IMR-90 (cell line): ENCODE measurements around the gene HMX1. TPM values are rescaled to one million over a fixed set of nuclear protein-coding genes. Genes with fewer than 3 reads are reported as not detected.

Experiments
- ATAC-seq: fragments of 200-7000 bp; cut with Tn5 transposase; 2 replicates; pipeline ENCODE4 v1.9.1; 2020; ENCODE audit warnings: low read depth, mild to moderate bottlenecking, moderate library complexity
- BruUV-seq: library from RNA; stranded (reverse); fragments of 400-500 nt; replicated peaks from 2 replicates; lab custom pipeline; 2021; lab: Mats Ljungman, UMichigan
- CTCF ChIA-PET: fragments of 300-600 bp; formaldehyde crosslinking; extraction: SDS; loops from one replicate; lab custom pipeline; 2021; ENCODE audit warnings: antibody characterized with exemption; lab: Yijun Ruan, JAX
- POLR2A ChIA-PET: fragments of 300-600 bp; sonication (Branson Sonifier 250); formaldehyde crosslinking; loops from one replicate; lab custom pipeline; 2022; ENCODE audit warnings: antibody characterized with exemption; ENCODE audit not compliant: unreplicated experiment; lab: Charles Lee
- DNase-seq: peaks from one replicate; pipeline ENCODE4 v3.0.0; 2013
- H2AFZ ChIP-seq: replicated peaks from 2 replicates; pipeline ENCODE3; 2013; ENCODE audit warnings: low read length, mild to moderate bottlenecking; ENCODE audit not compliant: poor library complexity
- H2AK5ac ChIP-seq: 2 replicates; pipeline ENCODE4 v1.6.1; 2013; ENCODE audit warnings: low read depth, low read length, inconsistent platforms
- H2AK9ac ChIP-seq: replicated peaks from 2 replicates; pipeline ENCODE3; 2013; ENCODE audit warnings: mild to moderate bottlenecking, low read depth, low read length, moderate library complexity; ENCODE audit not compliant: poor library complexity
- H2BK120ac ChIP-seq: 2 replicates; pipeline ENCODE4 v1.6.1; 2013; ENCODE audit warnings: low read depth, low read length, inconsistent platforms
- H2BK15ac ChIP-seq: 3 replicates; pipeline ENCODE4 v1.6.1; 2013; ENCODE audit warnings: low read depth, low read length, inconsistent platforms
- H2BK20ac ChIP-seq: 2 replicates; pipeline ENCODE4 v1.6.1; 2013; ENCODE audit warnings: low read depth, mild to moderate bottlenecking, inconsistent platforms, low read length, moderate library complexity
- H2BK5ac ChIP-seq: 2 replicates; pipeline ENCODE4 v1.6.1; 2013; ENCODE audit warnings: mild to moderate bottlenecking, low read depth, low read length, inconsistent platforms; ENCODE audit not compliant: poor library complexity, severe bottlenecking
- H3K14ac ChIP-seq: replicated peaks from 2 replicates; pipeline ENCODE4 v1.6.1; 2013; ENCODE audit warnings: low read depth, low read length, inconsistent platforms
- H3K18ac ChIP-seq: 2 replicates; pipeline ENCODE4 v1.6.1; 2013; ENCODE audit warnings: low read depth, low read length, control low read depth
- H3K23ac ChIP-seq: 2 replicates; pipeline ENCODE4 v1.6.1; 2013; ENCODE audit warnings: low read depth, low read length, inconsistent platforms
- H3K27ac ChIP-seq: 2 replicates; pipeline ENCODE4 v1.5.1; 2013; ENCODE audit warnings: mild to moderate bottlenecking, control low read depth, low read length; ENCODE audit not compliant: insufficient read depth
- H3K27me3 ChIP-seq: 2 replicates; pipeline ENCODE4 v1.6.1; 2013; ENCODE audit warnings: low read length; ENCODE audit not compliant: control insufficient read depth, insufficient read depth
- H3K36me3 ChIP-seq: 2 replicates; pipeline ENCODE4 v1.6.1; 2013; ENCODE audit warnings: low read length, mixed read lengths; ENCODE audit not compliant: control insufficient read depth, insufficient read depth
- H3K4ac ChIP-seq: 2 replicates; pipeline ENCODE4 v1.6.1; 2013; ENCODE audit warnings: low read depth, low read length, inconsistent platforms
- H3K4me1 ChIP-seq: 2 replicates; pipeline ENCODE4 v1.6.1; 2013; ENCODE audit warnings: low read length, mixed read lengths; ENCODE audit not compliant: control insufficient read depth, insufficient read depth
- H3K4me2 ChIP-seq: 2 replicates; pipeline ENCODE4 v1.6.1; 2013; ENCODE audit warnings: low read depth, mild to moderate bottlenecking, control low read depth, low read length, moderate library complexity
- H3K4me3 ChIP-seq: 2 replicates; pipeline ENCODE4 v1.5.1; 2013; ENCODE audit warnings: low read depth, mild to moderate bottlenecking, control low read depth, low read length, moderate library complexity; ENCODE audit not compliant: insufficient read depth
- H3K56ac ChIP-seq: 2 replicates; pipeline ENCODE4 v1.6.1; 2013; ENCODE audit warnings: low read length, inconsistent platforms; ENCODE audit not compliant: insufficient read depth; ENCODE audit errors: extremely low read depth
- H3K79me1 ChIP-seq, 2 experiments: 2 replicates each; pipeline ENCODE4 v1.6.1; 2013; ENCODE audit warnings: low read length in 2 of 2, inconsistent platforms in 1 of 2, low read depth in 1 of 2
- H3K9ac ChIP-seq: 2 replicates; pipeline ENCODE4 v1.6.1; 2013; ENCODE audit warnings: low read depth, low read length, control low read depth
- H3K9me1 ChIP-seq: 2 replicates; pipeline ENCODE4 v1.6.1; 2013; ENCODE audit warnings: low read length, inconsistent platforms; ENCODE audit not compliant: insufficient read depth
- H3K9me3 ChIP-seq: 2 replicates; pipeline ENCODE4 v1.6.1; 2013; ENCODE audit warnings: low read length; ENCODE audit not compliant: control insufficient read depth, insufficient read depth
- H4K20me1 ChIP-seq: 2 replicates; pipeline ENCODE4 v1.6.1; 2013; ENCODE audit warnings: low read length, inconsistent platforms; ENCODE audit not compliant: insufficient read depth
- H4K5ac ChIP-seq: 2 replicates; pipeline ENCODE4 v1.6.1; 2013; ENCODE audit warnings: mild to moderate bottlenecking, low read depth, low read length, control low read depth
- H4K8ac ChIP-seq, 2 experiments: 2 replicates each; pipeline ENCODE4 v1.6.1; 2013; ENCODE audit warnings: low read depth in 2 of 2, low read length in 2 of 2, control low read depth in 1 of 2, inconsistent platforms in 1 of 2
- H4K91ac ChIP-seq: 2 replicates; pipeline ENCODE4 v1.6.1; 2013; ENCODE audit warnings: low read depth, low read length, inconsistent platforms; ENCODE audit not compliant: insufficient read depth
- CTCF ChIP-seq: conservative IDR thresholded peaks from 2 replicates; pipeline ENCODE4 v1.5.1; 2012; ENCODE audit warnings: mild to moderate bottlenecking, low read depth, low read length, improper control_type of control experiment
- MAFK ChIP-seq: IDR thresholded peaks from 2 replicates; pipeline ENCODE4 v1.6.1; 2012; ENCODE audit warnings: low read depth, low read length, improper control_type of control experiment
- NFE2L2 ChIP-seq: fragments of 150-350 bp; IDR thresholded peaks from 2 replicates; pipeline ENCODE4 v1.6.1; 2016; ENCODE audit warnings: low read depth, mild to moderate bottlenecking, low read length
- RFX5 ChIP-seq: IDR thresholded peaks from 2 replicates; pipeline ENCODE4 v1.8.0; 2012; ENCODE audit warnings: low read depth, mild to moderate bottlenecking, low read length, moderate library complexity
- WGBS, 2 experiments: methylation state at CpG; one replicate each; pipeline versions ENCODE4 v1.1.5 to v1.1.7; 2013; ENCODE audit warnings: missing lambda C conversion rate in 2 of 2; ENCODE audit not compliant: insufficient read length in 1 of 2; ENCODE audit errors: extremely low coverage in 2 of 2; 5-methylcytosine and 5-hydroxymethylcytosine counted together
- dilution Hi-C: fragments of 300-500 bp; cut with HindIII; formaldehyde crosslinking; loops from one replicate; pipeline ENCODE4 v1.14.3; 2018; ENCODE audit warnings: low sequenced_read_pairs; ENCODE audit not compliant: unreplicated experiment
- in situ Hi-C: fragments of 300-500 bp; cut with MboI; formaldehyde crosslinking; loops from 3 replicates; pipeline ENCODE4 v1.14.3; 2019; ENCODE audit warnings: low sequenced_read_pairs, inconsistent platforms, mixed read lengths
- intact Hi-C: fragments of 100-400 bp; cut with micrococcal nuclease; formaldehyde crosslinking; loops from 2 replicates; pipeline ENCODE4 v1.10.0; 2022
- polyA plus RNA-seq, 3 experiments: library from polyadenylated mRNA; depleted of rRNA; stranded (reverse); fragments of >200 nt; gene quantifications; 2 replicates each; pipeline ENCODE4 v1.2.3, GENCODE V29; 2012; ENCODE audit warnings: low replicate concordance in 1 of 3
- total RNA-seq: library from RNA; depleted of rRNA; stranded (reverse); fragments of >200 nt; gene quantifications from 2 replicates; pipeline ENCODE4 v1.2.3, GENCODE V29; 2012

Gene HMX1
- total and polyA plus RNA-seq, 2 of the 4 experiments (the other 2 are of a cell fraction): not detected

GRCh38 chr4:8843597-8843996 lies 28.0 kb downstream of the HMX1 start:
- ATAC-seq (no peak), DNase-seq (no peak)
- no peak overlapping the region for H3K18ac ChIP-seq
- no peak overlapping the region for H2BK15ac ChIP-seq
- H4K8ac ChIP-seq: no peak overlapping the region
- H3K4me2 ChIP-seq: no peak overlapping the region
- no peak overlapping the region for H3K27ac ChIP-seq
- intact Hi-C loops: no loop called here
- H2BK20ac ChIP-seq: no peak overlapping the region
- no peak overlapping the region for H3K4ac ChIP-seq
- H3K9ac ChIP-seq: no peak overlapping the region
- no peak overlapping the region for H2AFZ ChIP-seq
- dilution Hi-C loops: no loop called here
- H3K4me3 ChIP-seq: no peak overlapping the region
- H4K91ac ChIP-seq: no peak overlapping the region
- no peak overlapping the region for H4K5ac ChIP-seq
- H3K36me3 ChIP-seq: no peaks in the 10 kb centered on the region
- no peak overlapping the region for H2AK5ac ChIP-seq
- no peak overlapping the region for H2BK120ac ChIP-seq
- no peak for TF ChIP-seq MAFK
- no peak for TF ChIP-seq RFX5
- TF ChIP-seq NFE2L2: no peak
- no peak for TF ChIP-seq CTCF
- H3K4me1 ChIP-seq: no peaks in the 10 kb centered on the region
- in situ Hi-C loops: no loop called here
- H3K9me3 ChIP-seq: peaks cover 2% of the 10 kb centered on the region; the same call in 1 of the 2 replicates
- no peak overlapping the region for H3K14ac ChIP-seq
- no peaks in the 10 kb centered on the region for H4K20me1 ChIP-seq
- ChIA-PET POLR2A (no interaction called here), CTCF (no interaction called here)
- no peak overlapping the region for H2AK9ac ChIP-seq
- H3K56ac ChIP-seq: no peak overlapping the region
- 0% methylated on average over 1 of the region's 3 CpGs; no CpG with 5 or more reads in 1 of the 2 experiments for WGBS, 2 experiments
- H3K27me3 ChIP-seq: peaks cover 2% of the 10 kb centered on the region; the same call in 1 of the 2 replicates
- H3K9me1 ChIP-seq: no peaks in the 10 kb centered on the region
- no peaks in the 10 kb centered on the region for H3K79me1 ChIP-seq
- BruUV-seq: no TSS peak
- H2BK5ac ChIP-seq: no peak overlapping the region
- no peak overlapping the region for H3K23ac ChIP-seq
